ENCODE results near the gene GPR37L1.
"Not testable (repeated sequence)": the region's sequence is repeated elsewhere in the genome, so short reads cannot be mapped to it uniquely, and the experiment has no call there.

The GPR37L1 gene

DNA sequence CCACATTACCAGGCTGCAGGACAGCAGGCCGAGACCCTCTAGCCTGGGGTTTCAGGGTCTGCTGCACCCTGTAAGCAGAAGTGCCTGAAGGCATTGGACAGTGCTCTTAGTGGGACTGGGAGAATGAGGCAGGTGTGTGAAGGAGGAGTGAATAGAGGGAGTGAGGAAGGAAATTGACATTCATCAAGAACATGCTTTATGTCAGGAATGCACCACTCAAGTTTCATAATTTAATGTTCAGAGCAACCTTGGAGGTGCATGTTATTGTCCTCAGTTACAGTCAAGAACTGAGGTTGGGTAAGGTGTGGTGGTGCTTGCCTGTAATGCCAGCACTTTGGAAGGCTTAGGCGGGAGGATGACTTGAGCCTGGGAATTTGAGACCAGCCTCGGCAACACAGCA lies 11.7 kb upstream of the GPR37L1 start:
- DNase-seq: no peak

DNA sequence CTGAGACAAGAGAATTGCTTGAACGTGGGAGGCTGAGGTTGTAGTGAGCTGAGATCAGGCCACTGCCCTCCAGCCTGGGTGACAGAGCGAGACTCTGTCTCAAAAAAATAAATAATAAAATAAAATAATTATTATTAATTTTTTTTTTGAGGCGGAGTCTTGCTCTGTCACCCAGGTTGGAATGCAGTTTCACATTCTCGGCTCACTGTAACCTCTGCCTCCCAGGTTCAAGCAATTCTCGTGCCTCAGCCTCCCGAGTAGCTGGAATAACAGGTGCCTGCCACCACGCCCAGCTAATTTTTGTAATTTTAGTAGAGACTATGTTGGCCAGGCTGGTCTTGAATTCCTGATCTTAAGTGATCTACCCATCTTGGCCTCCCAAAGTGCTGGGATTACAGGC lies 11.1 kb upstream of the GPR37L1 start:
- DNase-seq: not testable (repeated sequence)

DNA sequence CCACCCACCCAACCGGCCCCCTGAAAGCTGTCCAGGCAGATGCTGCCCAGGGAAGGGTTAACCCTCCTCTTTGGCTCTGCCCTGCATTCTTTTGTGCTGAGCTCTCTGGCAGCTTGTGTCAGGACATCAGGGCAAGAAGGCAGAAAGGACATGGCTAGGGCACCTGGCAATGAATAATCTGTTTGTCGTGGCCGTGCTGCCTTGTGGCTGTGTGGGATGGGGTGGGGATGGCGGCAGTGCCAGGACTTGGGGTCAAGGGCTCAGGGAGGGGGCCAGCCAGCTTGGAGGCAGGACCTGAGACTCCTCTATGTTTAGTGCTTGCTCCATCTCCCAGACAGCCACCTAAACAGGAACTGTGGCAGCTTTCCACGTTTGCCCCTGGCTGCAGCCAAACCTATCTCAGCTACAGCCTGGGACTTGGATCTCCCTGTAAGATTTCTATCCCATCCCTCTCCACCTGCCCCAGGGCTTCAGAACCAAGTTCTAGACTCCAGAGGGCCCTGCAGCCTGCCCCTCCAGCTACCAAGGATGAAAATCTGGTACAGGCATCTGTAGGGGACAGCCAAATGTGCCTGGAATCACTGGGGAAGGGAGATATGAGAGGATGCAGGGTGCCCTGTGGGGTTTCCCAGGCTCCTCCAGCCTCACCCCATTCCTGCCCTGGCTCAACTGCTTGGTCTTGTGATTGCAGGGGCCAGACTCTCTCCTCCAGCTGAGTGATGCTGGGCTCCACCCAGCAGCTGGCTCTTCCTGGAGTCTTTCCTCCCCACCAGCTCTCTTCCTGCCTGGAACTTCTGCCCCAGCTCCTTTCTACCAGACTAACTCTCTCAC lies 9.6 kb upstream of the GPR37L1 start:
- no peak for DNase-seq

DNA sequence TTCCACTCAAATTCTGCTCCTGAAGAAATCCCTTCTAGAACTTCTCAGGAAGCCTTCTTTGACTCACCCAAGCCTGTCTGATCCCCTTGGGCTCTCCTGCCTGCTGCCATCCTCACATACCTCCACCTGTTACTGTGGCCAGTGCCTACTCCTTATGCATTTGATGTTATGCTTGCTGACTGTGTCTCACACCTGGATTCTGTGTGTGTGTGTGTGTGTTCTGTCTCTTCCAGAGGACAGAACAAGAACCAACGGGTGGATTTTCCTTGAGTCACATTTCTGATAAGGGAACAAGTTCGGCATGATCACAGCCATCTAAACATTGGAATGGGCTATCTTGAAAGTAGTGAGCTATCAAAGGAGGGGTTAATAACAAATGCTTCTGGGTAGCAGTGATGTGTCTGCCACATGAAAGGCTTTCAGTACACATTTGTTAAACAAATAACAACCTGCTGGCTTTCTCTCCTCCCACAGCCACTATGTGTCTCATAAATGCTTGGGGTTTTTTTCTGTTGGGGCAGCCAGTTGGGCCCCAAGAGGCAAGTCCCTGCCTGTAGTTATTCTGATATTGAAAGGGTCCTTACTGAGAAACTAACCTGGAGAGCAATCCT lies 8.9 kb upstream of the GPR37L1 start:
- no peak for DNase-seq

DNA sequence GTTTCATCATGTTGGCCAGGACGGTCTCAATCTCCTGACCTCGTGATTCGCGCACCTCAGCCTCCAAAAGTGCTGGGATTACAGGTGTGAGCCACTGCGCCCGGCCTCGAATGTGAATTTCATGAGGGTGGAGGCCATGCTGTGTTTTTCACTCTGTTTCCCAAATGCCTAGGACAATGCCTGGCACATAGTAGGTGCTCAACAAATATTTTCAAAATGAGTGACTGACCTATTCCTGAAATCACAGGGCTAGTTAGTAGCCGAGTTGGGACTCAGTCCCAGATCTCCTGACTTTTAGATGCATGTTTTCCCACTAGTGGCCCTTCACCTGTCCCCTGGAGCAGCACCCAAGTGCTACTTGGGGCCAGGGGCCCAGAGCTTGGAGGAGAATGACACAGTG lies 6.4 kb upstream of the GPR37L1 start:
- no peak for DNase-seq

DNA sequence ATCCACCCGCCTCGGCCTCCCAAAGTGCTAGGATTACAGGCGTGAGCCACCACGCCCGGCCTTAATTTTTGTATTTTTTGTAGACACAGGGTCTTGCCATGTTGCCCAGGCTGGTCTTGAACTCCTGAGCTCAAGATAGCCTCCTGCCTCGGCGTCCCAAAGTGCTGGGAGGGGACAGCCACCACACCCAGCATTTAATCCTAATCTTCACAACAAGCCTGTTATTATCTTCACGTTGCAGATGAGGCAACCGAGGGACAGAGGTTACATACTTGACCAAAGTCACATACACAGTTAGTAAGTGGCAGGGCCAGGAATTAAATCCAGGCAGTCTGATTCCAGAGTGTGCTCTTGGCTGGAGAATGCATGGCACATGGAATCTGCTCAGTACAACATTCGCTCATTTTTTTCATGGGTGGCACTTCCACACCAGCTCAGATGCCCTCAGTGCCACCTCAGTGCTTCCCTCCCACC lies 4.8 kb upstream of the GPR37L1 start:
- no peak for DNase-seq

DNA sequence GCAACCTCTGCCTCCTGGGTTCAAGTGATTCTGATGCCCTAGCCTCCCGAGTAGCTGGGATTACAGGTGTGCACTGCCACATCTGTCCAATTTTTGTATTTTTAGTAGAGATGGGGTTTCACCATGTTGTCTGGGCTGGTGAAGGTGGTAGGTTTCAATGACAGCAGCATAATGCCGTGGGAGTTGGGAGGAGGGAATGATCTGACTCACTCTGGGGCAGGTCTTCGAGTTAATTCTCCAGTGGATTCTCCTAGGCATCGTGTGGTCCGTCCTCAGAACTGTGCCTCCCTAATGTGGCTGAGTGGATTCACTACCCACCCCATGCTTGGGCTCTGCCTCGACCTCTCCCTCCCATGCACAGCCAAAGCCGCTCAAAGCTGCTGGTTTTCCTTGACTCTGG lies 1.7 kb upstream of the GPR37L1 start:
- no peak for DNase-seq

DNA sequence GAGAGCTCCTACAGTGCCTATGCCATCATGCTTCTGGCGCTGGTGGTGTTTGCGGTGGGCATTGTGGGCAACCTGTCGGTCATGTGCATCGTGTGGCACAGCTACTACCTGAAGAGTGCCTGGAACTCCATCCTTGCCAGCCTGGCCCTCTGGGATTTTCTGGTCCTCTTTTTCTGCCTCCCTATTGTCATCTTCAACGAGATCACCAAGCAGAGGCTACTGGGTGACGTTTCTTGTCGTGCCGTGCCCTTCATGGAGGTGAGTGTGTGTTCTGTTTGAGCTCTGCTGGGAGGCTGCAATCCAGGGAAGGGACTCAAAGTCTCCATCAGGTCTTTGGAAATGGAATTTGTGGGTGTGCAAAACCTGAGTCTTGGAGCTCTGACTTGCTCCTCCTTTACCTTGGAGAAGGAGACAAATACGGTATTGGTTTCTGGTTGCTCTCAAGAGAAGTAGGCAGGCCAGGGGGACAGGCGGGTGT lies 658 bp downstream of the GPR37L1 start:
- DNase-seq: no peak

DNA sequence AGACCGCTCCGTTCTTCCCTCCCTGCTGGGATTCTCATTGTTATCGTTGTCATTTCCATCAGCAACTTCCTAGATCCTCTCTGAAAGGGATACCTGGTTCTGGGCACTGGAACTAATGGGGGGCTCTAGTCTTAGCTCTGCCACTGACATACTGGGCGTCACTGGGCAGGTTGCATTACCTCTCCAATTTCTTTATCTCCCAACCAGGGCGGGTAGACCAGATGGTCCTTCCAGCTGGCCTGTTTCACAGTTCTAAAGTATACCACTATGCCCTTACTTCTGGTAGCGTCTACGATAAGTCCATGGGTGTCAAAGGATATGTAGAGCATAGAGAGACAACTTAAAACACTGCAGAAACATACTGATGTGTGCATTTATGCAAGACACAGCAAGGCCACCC lies 1.4 kb downstream of the GPR37L1 start:
- DNase-seq: no peak

DNA sequence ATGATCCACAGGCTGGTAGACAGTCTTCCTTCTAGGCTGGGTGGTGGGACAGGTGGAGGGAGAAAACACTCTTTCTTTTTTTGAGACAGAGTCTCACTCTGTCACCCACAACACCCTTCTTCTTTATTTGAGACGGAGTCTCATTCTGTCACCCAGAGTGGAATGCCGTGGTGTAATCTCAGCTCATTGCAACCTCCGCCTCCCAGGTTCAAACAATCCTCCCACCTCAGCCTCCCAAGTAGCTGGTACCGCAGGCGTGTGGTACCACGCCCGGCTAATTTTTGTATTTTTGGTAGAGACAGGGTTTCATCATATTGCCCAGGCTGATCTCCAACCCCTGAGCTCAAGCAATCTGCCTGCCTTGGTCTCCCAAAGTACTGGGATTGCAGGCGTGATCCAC lies 2.9 kb downstream of the GPR37L1 start:
- DNase-seq: no peak

DNA sequence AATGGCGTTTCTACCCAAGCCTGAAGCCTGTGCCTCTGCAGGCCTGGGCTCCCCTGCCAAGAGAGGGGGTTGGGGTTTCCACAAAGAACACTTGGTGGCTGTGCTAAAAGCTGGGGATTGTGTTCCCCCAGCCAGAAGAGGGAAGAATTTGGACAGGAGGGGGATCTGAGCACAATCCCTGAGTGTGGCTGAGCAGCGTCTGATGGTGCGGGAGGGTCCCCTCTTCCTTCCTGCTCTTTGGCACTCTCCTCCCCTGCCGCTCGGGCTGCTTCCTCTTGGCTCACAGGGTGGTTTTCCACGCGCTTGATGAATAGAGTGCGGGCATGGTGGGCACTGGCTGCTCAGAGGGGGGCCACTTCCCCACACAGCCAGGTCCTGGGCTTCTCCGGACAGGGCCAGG lies 3.7 kb downstream of the GPR37L1 start:
- DNase-seq: no peak

DNA sequence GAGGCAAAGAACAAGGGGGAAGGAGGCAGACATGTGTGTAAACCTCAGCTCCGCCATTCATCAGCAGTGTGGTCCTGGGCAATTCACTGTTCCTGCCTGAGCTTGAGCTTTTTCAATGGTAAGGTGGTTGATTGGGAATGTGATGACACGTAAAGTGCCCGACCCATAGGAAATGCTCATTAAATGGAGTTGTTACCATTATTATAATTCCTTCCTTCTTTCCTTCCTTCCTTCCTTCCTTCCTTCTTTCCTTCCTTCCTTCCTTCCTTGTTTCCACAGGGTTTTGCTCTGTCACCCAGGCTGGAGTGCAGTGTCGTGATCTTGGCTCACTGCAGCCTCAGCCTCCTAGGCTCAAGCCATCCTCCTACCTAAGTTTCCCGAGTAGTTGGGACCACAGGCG lies 4.3 kb downstream of the GPR37L1 start:
- DNase-seq: no peak

DNA sequence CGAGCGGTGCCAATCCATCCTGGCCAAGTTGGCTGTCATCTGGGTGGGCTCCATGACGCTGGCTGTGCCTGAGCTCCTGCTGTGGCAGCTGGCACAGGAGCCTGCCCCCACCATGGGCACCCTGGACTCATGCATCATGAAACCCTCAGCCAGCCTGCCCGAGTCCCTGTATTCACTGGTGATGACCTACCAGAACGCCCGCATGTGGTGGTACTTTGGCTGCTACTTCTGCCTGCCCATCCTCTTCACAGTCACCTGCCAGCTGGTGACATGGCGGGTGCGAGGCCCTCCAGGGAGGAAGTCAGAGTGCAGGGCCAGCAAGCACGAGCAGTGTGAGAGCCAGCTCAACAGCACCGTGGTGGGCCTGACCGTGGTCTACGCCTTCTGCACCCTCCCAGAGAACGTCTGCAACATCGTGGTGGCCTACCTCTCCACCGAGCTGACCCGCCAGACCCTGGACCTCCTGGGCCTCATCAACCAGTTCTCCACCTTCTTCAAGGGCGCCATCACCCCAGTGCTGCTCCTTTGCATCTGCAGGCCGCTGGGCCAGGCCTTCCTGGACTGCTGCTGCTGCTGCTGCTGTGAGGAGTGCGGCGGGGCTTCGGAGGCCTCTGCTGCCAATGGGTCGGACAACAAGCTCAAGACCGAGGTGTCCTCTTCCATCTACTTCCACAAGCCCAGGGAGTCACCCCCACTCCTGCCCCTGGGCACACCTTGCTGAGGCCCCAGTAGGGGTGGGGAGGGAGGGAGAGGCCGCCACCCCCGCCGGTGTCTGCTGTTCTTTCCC lies 5.3 kb downstream of the GPR37L1 start:
- no peak for DNase-seq

DNA sequence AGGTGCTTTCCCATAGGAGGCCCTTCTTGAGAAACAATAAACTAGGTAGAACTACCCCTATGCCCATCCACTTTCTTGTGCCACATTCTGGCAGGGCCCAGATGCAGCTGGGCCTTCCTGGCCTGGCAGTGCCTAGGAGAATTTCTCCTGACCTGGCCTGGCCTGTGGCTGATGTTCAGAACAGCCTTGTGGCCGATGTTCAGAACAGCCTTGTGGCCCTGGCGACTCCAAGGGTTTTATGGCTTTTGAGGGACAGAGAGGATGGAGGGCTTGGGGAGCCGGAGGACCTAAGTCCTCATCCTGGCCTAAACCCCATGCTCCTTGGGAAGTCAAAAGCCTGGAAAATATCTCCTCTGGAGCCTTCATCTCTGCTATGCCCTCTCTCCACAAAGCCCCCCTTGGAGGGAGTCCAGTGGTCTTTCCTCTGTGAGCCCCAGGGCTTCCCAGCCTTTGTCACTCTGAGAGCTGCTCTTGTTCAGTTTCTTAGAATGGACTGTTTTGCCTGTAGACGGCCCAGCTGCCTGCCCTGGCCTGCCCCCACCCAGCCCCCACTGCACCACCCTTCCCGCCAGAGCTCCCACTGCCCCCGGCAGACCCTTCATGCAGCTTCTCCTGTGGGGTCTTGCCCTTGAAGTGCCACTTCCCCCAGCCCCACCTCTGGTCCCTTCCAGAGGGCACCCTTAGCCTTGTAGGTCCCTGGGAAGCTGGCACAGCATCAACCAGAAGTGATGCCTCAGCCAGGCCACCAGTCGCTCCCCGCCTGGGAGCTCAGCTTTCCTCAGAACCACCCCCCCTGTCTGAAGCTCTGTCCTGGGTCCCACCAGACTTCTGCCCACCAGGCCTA lies 7.0 kb downstream of the GPR37L1 start:
- DNase-seq: no peak

DNA sequence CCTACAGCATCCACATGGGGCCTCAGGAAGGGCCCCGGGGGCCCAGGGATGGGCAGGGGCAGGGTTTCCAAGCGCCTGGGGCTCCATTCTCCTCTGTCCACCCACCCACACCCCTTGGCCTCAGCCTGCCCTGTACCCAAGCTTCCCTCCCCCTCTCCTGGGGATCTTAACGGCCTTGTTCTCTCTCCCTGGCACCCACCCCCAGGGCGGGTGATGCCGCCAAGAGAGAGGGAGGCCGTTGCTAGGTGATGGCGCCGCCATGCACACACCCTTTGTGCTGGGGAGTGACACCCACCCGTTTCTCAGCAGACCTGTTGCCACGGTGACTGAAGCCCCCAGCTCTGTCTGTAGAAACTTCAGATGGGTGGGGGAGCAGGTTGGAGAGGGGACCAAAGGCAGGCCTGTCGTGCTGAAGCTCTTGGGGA lies 7.6 kb downstream of the GPR37L1 start:
- DNase-seq: no peak

DNA sequence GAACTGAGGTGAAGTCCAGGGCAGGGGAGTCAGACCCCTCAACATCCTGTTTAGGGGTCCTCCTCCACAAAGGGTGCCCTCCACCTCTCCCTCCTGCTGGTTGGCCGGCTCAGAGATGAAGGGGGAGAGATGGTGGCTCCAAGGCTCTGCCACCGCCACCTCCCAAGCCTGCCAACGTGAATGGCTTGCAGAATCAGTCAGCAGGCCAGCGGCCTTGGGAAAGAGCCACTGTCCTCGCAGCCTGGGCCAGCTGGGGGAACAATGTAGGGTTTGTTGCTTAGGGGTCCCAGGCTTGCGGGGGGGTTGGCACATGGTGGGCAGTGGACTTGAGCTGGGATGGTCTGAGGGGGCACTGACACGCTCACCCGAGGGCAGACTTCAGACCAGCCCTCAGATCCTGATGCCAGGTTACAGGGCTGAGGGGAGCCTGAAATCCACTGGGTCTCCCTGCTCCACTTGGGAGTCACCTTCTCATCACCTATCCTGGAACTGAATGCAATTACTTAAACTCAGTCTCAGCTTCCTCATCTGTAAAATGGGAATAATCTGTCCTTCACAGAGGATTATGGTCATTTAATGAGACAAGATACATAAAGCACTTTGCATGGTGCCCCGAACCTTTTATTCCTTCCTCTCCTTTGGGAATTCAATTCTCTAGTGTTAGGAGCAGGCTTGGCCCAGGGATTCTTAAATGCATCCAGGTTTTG lies 8.3 kb downstream of the GPR37L1 start:
- DNase-seq: no peak

DNA sequence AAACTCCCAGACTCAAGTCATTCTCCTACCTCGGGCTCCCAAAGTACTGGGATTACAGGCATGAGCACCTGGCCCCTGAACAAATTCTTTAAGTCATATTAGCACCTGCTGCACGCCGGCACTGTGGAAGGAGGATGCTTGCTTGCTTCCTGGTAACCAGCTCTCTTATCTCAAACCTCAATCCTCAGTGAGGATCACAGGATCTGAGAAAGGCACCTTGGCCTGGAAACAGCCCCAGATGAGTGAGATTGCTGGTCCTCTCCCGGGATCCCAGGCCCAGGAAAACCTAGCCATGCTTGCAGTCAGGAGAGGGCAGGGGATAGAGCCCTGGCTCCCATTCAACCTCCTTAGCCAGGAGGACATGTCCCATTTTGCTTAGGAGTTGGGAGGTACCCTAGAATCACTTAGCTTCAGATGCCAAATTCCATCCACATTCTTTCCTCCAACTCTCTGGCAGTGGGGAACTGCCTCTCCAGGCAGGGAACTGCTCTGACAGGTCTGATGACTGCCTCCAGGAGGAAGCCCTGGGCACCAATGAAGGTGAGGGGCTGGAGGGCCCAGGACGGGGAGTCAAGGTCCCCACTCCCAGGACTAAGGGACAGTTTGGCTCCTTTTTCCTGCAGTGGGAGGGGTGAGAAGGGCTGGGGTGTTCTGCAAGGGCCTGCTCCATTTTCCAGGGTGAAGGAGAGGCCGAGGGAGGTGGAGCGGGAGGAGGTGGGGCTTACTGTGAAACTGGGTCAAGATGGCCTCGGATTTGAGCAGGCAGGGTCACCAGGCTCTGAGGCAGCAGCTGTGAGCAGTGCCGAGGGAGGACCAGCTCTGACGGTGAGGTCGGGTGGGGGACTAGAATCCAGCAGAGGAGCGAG lies 9.5 kb downstream of the GPR37L1 start:
- no peak for DNase-seq

DNA sequence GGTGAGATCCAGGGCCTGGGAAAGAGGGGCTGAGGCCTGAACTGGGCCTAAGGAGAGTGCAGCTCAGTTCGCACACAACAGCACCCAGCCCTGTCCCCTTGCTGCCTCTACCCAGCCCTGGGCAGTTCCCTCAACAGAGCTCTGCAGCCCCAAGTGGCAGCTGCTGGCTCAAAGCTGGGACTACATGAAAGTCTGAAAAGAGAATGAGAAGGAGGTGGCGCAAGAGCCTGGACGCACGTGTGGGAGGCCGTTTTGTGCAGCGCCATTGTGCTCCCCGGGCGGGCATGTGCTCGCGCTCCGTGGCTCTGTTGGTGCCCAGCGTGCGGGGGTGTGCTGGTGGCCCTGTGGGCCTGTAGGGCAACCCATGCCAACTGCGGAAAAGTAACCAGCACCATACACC lies 10.3 kb downstream of the GPR37L1 start:
- DNase-seq: no peak

DNA sequence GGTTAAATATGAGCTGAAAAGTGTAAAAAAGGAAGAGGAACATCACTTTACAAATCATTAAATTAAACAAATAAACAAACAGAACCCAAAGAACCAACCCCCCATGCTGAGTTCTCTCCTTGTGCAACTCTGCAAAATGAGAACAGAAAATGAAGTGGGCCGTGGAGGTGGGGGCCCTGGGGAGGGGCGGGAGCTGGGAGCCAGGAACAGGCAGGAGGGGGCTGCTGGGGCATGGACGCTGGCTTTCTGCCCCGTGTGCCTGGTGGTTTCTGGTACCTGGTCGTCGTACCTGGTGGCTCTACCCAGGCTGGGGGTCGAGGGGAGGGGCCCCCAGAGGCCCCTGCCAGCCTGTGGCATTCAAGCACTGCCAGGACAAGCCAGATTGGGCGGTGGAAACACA lies 10.8 kb downstream of the GPR37L1 start:
- no peak for DNase-seq

DNA sequence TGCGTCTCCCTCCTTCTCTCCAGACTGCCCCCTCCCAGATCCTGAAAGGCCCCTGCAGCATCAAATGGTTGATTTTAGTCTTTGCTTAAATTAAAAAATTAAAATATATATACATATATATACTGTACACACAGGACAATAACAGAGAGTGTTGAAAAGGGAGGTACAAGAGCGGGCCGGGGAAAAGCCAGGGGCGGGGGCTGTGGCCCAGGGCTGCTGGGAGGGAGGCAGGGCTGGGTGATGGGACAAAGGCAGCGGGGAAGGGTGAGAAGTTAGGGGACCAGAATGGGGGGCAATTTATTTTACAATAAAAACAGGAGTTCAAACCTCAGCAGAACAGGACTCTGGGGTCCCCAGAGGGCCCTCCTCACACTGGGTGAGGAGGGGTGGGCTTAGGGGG lies 11.3 kb downstream of the GPR37L1 start:
- no peak for DNase-seq

DNA sequence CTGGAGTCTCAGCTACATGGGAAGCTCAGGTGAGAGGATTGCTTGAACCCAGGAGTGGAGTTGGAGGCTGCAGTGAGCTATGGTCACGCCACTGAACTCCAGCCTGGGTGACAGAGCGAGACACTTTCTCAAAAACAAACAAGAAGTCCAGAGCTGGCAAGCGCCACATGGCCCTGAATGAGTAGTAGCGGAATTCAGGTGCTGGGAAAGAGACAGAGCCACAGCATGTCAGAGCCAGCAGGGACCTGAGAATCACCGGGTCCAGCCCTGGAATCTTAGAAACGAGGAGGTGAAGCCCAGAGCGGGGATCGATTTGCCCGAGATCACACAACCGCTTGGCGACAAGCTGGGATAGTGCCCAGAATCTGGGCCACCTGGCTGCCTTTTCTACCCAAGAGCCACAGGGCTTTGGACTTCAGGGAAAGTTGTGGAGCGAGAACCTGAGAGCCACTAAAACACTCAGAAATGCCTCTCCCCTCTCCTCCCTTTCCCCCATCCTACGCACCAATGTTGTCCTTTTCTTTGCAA lies 12.0 kb downstream of the GPR37L1 start:
- DNase-seq: no peak
